Stimulated activated naive CD4-positive, alpha-beta T cell (primary cell): Measurements from ENCODE around the gene PLS3.
"Not testable (repeated sequence)": the region's sequence is repeated elsewhere in the genome, so short reads cannot be mapped to it uniquely, and the experiment has no call there.

Experiments
- DNase-seq, 6 experiments: peaks; one replicate each; lab custom pipeline; 2025; lab: John Stamatoyannopoulos, UW

PLS3 gene, protein sequence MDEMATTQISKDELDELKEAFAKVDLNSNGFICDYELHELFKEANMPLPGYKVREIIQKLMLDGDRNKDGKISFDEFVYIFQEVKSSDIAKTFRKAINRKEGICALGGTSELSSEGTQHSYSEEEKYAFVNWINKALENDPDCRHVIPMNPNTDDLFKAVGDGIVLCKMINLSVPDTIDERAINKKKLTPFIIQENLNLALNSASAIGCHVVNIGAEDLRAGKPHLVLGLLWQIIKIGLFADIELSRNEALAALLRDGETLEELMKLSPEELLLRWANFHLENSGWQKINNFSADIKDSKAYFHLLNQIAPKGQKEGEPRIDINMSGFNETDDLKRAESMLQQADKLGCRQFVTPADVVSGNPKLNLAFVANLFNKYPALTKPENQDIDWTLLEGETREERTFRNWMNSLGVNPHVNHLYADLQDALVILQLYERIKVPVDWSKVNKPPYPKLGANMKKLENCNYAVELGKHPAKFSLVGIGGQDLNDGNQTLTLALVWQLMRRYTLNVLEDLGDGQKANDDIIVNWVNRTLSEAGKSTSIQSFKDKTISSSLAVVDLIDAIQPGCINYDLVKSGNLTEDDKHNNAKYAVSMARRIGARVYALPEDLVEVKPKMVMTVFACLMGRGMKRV

DNA sequence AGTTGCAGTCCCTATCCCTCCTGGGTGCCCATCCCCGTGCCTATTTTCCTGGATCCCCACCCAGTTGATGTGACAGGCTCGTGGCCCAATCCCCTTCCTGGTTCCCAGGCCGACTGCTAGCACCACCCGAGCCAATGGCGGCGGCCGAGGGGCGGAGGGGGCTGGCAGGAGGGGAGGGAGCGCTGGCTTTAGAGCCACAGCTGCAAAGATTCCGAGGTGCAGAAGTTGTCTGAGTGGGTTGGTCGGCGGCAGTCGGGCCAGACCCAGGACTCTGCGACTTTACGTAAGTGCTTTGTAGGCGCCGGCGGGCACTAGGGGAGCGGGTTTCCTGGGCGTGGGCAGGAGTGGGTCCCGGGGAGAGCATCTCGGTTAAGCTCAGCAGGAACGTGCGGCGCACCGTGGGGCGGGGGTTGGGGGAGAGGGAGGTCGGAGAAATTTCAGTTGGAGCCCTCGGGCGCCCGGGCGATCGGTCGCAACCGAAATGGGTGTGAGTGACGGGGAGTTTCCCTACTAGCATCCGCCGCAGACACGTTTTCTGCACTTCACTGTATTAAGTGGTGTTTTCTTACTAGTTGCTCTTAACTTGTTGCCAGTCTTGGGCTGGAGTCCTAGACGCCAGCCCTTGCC, at the start of gene PLS3:
PLS3 (plus strand) TSS at position 197 of the 627 bp plus-strand sequence. CDS start 49,077 bp downstream, outside the sequence.
- no peak for DNase-seq

DNA sequence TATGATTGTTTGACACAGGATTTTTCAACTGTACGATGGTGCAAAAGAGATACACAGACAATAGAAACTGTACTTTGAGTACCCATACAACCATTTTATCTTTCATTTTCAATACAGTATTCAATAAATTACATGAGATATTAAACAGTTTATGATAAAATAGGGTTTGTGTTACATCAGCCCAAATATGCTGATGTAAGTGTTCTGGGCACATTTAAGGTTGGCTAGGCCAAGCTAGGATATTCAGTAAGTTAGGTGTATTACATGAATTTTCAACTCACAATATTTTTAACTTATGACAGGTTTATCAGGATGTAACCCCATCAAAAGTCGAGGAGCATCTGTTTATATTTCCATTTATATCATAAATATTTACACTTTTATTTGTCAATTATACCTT, 42.9 kb upstream of the PLS3 start:
- no peak for DNase-seq

DNA sequence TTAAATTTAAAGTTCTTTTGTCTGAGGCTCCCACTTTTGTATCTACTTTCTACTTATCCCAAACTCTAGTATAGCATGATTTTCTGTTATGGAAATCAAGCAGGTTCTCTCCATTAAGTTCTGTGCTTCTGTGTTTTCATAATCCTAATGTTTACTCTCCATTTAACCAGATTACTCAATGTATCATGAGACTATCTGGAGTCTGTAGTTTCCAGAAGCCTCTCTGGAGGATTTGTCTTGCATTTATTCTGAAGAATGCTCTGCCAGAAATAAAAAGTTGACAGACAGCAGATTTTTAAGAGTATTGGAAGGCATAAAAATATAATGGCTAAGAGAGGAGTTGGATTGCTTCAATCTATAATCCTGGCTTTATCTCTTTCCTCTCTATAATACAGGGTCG, 39.2 kb upstream of the PLS3 start:
- no peak for DNase-seq

DNA sequence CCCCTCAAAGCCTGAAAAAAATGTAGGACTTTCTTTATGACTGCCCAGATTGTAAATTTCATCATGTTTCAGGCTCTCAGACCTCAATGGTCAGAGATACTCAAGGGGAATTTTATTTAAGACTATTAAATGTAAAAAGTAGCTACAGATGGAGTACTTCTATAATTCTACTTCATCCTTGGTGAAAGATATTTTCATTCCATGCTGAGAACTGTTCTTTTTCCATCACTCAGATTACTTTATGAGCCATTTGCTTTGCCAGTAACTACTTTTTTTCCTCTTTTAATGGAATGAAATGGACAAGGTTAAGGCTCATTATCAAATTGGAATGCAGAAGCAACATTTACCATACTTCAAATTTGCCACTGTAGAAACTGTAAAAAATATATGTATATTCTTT, 38.0 kb upstream of the PLS3 start:
- DNase-seq = no peak

DNA sequence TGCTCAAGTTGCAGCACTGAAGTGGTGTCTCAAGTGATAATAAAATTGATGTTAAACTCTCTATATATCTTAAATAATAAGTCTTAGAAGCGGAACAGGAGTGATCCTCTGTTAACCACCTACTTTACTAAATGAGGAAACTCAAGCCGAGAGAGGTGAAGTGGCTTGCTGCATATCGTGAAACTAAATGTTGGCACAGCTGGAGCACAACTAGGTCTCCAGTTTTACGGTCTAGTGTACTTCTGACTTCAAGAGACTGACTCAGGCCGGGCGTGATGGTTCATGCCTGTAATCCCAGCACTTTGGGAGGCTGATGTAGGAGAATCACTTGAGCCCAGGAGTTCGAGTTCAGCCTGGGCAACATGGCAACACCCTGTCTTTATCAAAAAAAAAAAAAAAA, 35.5 kb upstream of the PLS3 start:
- no peak for DNase-seq

DNA sequence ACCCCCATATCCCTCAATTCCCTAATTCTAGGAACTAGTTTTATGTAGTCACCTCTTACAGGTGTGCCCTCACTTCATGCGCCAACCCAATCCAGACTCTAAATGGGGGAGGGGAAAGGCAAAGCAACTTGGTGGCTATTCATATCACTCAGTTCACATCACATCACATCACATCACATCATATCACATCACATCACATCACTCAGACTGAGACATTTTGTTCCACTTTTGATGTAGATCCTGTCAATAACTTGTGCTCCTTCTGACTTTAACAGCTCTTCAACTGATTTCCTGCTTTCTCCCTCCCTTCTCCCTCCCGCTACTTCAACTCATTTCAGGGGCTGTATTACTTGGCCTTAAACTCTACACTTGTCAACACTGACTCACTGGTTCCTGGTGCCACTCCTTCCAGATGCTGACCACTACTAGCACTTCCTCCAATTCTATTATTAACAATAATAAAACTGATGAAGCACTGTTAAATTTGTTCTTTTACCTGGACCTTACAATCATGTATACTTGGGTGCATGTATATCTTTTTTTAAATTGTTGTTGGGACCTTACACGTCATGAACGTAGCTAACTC, 29.1 kb upstream of the PLS3 start:
- no peak for DNase-seq

DNA sequence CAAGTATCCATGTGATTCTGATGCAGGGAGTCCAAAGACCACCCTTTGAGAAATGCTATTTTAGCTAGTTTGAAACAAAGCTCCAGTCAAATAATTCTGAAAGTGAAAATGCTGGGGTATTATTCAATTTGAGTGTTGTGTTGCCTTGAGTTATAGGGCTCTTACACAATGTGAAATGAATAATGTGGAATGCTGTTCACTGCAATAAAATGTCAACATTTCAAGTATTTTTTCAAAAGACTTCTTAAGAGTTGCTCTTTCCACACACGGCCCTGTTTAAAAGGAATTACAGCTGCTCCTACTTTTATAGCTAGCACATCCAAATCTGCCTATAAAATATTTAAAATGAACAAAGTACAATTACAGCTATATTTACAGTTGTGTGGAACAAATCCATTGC, 27.5 kb upstream of the PLS3 start:
- DNase-seq = no peak

DNA sequence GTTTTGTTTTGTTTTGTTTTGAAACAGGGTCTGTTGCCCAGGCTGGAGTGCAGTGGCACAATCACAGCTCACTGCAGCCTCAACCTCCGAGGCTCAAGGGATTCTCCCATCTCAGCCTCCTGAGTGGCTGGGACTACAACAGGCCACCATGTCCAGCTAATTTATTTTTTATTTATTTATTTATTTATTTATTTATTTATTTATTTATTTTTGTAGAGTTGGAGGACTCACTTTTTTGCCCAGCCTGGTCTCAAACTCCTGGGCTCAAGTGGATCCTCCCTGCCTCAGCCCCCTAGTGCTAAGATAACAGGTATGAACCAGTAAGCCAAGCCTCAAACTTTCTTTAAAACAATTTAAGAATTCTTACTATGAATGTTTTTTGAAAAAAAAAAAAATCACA, 26.6 kb upstream of the PLS3 start:
- DNase-seq = no peak

DNA sequence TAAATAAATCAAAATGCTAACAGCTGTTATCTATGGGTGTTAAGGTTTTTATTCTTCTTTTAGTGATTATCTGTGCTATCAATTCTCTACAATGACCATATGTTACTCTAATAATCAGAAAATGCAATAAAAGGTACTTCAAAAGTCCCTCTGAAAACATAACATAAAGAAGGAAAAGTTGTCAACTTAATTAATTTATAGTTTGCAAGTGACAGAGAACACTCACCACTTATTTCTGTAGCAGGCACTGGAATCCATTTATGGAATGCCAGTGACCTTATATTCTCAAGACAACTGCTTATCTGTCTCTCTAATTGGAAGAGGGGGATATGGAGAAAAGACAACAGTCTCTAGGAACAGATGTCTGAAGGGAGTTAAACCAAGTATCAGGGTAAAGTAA, 25.6 kb upstream of the PLS3 start:
- DNase-seq = no peak

DNA sequence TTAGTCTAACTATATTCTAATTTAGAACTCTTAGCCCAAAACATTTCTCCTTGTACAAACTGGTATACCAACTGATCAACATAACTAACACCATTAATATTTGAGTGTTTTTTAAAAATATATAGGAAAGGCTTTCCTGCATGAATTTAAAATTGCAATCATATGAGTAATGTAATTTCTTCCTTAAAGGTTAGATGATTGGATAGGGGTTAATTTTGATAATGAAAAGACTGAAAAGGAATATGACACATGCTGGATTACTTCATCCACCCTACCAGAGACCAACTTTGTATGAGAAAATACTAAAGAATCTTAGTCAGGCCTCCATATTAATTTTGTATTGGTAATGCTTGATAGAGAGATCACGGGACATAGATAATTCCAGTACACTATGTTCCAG, 25.1 kb upstream of the PLS3 start:
- no peak for DNase-seq

DNA sequence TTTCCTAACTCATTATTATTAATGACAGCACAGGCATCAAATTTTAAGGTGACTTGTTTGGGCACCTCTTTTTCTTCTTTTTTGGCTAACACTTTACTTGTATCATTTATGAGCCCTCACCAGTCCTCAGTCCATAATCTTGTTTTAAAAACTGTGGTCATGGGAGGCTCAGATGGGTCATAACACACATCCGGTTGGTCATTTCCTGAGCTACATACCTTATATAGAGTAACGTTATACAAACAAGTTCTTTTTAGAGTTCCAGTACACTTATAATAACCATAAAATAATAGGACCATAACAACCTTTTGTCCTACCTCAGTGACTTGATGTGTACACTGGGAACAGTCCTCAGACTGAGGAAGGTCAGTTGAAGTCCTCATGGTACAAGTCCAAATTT, 21.1 kb upstream of the PLS3 start:
- no peak for DNase-seq

DNA sequence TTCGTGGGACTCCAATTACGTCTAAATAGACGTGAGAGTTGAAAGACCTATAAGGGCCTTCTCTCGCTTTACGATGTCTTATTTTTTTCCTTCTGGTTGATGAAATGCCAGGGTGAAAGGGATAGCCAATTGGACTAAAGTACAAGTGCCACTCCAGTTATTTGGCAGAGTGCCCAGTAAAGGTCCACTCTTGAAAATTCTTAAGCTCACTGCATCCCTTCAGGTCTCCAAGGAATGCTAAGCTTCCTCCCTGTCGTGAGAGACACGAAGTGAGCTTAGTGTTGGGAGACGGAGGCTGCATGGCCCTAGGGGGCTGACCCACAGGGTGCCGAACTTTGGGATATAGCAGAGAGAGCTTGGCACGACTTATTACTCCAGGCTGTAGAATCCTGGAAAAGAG, 19.9 kb upstream of the PLS3 start:
- DNase-seq = not testable (repeated sequence)

DNA sequence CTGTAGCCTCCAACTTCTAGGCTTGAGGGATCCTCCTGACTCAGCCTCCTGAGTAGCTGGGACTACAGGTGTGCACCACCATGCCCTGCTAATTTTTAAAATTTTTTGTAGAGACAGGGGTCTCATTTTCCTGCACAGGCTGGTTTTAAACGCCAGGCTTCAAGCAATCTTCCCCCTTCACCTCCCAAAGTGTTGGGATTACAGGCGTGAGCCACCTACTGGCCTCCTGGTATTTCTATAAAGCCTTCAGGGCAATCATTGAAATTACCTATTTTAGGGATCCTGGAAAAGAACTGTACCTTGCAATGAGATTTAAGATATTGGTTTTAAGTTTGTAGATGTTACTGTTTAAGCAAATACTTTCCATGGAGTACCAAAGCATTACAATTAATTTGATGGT, 13.5 kb upstream of the PLS3 start:
- no peak for DNase-seq

DNA sequence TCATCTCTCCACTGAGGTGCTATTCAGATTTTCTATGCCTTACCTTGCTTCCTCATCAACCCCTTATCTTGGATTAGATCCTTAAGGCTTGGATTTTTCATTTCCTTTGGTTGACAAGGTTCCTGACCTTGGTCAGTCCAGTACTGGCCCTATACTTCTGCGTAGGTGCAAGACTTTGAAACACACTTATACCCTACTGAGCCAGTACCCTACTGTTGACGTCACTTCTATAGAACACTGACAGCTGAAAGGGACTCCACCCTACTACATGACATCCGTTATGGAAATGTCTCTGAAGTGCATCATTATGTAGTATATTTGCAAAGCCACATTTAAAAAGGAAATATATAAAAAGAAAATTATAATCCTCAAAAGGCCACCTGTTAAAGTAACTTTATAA, 12.0 kb upstream of the PLS3 start:
- DNase-seq = no peak

DNA sequence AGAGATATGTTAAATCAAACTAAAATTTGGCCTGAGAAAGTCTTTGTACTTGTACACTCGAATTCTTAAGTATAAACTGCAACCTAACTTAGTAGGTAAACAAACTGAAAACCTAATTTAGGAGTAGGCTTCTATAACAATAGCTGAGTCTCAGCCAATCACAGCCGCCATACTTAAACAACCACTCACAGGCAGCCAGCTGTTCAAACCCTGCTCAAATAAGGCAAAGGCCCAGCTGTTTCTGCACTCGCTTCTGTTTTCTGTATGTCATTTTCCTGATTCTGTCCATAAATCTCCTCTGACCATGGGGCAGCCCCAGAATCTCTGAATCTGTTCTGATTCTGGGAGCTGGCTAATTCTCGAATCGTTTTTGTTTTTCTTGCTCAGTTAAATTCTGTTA, 7.8 kb upstream of the PLS3 start:
- no peak for DNase-seq

DNA sequence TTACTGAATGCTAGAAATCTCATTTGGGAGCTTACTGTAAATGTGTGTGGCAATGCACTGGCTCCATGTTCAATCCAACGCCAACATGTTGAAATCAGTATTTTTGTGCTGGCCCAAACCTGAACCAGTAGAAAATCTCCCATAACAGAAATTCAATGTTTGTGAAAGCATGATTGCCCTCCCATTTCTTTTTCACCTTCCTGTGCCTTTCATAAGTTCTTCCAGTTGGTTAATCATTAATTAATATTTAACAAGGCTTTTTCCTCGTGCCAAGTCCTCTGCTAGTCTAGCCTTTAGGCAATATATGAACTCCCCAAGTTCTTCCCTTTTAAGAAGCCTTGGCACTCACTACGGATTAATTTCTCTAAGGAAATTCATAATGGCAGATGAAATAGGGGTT, 1.3 kb upstream of the PLS3 start:
- DNase-seq = no peak

DNA sequence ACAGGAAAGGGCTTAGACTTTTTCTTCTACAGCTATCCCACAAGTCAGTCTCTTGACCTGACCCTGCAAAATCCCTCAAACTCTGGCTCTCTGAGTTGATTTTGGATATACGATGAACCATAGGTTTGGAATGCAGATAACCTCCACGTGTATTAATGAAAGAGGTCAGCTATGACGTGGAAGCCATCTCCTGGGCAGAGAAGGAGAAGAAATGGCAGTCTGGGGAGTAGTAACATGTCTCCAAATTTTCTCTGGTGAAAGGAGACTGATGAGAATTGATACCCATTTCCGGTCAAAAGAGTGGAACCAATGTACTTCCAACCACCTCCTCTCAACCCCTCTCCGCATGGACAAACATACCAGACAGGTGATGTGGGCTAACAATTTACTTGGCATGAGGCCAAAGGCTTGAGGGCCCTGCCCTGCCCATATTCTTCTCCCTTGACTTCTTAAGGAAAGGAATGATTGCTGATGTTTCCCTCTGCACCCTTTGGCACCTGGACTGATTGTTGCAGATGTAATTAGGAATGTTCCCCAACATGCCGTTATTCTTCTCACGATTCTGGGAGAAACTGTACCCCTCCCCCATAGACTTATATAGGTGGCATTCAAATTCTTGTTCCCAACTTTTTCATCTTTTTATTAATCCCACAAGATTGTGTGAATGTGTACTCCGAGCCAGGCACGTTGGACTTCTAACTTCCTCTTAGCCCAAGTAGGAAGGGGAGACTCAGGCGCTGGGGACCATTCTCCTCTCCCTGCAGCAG, 580 bp upstream of the PLS3 start:
- DNase-seq = no peak

DNA sequence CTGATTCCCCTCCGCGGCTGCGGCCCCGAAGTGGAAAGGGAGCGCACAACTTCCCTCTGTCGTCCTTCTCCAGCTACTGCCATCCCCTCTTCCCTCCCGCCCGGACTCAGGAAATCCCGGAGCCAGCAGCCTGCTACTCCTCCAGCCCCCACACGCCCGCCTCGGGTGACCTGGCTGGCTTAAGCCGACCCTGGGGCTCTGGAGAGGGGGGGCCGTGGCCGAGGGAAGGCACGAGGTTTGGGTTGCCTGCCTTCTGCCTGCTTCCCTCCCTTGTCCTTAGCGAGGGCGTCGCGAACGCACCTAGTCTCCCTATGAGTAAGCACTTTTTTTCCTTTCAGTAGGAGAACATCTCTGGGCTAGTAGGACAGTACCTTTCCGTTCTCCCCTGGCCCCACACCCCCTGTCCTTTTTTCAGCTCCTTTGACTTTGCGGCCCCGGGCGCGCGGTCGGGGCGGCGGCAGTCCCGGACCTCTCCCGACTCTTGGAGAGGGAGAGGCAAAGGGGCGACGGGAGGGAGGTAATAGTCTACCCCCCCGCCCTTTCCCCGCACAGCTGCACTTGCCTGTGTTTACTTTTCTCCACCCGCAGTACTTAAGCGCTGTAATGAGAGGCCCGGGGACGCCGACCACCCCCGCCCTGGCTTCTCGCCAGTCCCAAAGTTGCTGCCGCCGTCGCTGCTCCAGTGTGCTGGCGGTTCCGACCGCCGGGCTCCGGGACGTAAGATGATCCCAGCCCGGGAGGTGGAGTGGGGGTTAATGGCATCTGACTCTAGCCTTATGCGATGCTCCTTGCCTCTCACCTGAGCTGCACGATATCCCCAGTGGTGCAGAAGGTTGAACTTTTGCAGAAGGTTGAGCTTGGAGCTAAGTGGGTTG, 868 bp downstream of the PLS3 start:
- DNase-seq = peak in 1 of 6 experiments; percentile 0

DNA sequence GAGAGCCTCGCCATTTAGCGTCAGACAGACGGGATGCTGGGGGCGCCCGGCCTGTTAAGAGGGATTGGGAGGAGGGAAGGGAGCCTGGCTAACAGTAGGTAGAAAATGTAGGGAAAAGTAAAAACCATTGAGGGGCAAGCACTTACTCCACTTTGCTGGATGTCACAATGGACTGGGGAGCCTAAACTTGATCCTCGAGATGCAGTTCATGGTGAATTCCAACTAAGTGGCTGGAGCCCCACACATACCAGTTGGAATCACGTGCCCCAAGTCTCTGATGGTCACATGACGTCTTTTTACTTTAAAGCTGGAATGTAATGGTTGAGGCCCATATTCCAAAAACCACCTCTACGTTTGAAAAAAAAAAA, 1.5 kb downstream of the PLS3 start:
- no peak for DNase-seq

DNA sequence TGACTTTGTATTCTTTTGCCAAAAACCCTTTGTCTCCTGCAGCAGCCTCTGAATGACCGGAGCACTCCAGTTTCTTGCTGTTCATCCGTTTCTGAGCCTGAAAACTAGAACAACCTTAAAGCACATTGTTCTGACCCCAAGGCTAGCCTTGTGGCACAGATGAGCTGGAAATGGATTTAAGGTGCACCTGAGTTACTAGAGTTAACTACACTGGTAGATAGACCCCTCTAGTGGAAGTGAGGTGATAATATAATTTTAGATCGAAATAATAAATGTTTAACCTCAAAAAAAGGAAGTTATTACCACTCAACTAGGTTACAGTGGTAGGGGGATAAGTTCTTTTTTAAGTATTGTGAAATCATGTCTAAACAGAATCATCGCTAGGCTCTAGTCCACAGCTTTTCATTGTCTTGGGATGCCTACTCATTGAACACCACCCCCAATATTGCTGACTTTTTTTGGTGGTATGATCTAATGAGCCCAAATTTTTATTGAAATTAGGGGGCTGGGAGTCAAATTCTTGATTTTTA, 2.7 kb downstream of the PLS3 start:
- no peak for DNase-seq

DNA sequence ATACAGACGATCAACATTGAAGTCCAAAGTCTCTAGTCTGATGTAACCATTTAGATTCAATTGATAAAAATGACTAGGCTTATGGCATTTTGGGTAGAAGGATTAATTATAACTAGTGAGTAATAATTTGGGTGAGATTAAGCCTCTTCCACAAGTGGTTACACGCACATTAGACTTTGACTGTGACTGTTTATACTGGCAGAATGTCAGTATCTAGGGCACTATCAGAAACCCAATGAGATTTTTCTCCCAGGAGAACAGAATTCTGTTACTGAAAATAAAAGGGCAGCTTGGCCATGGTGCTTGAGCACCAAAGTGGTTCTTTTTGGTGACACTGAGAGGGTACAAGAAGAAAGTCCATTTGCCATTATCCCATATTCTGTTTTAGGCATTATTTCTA, 3.3 kb downstream of the PLS3 start:
- DNase-seq = no peak
